ENCODE results near the gene RAP1GAP2. TPM values are rescaled to one million over a fixed set of nuclear protein-coding genes. Genes with fewer than 3 reads are reported as not detected.

RAP1GAP2 gene
- total and polyA plus RNA-seq, 2 of the 8 experiments (the other 6 are each of a cell fraction or from before 2014, with no cell fraction given), result 24.0 to 63.8 TPM

DNA sequence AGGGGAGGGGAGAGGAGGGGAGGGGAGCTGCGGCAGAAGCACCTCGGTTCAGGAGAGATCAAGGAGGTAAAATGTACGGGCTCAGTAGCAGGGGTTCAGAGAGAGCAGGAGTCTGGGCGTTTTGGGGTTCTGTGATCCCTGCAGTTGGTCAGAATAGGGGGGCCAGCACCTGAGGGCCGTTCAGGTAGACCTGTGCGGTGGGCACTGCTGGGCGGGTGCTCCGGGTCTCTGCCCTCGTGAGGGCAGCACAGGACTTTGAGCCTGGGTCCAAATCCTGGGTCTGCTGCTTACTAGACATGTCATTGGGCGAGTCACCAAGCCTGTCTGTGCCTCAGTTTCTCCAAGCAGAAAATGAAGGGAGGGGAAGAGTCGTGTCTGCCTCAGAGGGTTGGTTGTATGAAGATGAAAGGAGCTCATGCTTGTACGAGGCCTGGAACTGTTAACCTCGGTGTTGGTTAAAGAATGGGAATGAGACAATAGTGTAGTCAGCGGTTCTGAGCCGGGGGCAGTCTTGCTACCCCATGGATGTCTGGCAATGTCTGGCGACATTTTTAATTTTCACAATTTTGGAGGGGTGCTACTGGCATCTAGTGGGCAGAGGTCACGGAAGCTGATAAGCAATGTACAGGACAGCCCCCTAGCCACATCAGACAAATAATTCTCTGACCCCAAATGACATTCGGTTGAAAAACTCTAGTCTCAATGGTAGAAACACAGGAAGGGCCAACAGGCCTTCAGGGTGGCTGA, 231.7 kb downstream of the RAP1GAP2 start (continued):
- TF ChIP-seq, protein P1, sequence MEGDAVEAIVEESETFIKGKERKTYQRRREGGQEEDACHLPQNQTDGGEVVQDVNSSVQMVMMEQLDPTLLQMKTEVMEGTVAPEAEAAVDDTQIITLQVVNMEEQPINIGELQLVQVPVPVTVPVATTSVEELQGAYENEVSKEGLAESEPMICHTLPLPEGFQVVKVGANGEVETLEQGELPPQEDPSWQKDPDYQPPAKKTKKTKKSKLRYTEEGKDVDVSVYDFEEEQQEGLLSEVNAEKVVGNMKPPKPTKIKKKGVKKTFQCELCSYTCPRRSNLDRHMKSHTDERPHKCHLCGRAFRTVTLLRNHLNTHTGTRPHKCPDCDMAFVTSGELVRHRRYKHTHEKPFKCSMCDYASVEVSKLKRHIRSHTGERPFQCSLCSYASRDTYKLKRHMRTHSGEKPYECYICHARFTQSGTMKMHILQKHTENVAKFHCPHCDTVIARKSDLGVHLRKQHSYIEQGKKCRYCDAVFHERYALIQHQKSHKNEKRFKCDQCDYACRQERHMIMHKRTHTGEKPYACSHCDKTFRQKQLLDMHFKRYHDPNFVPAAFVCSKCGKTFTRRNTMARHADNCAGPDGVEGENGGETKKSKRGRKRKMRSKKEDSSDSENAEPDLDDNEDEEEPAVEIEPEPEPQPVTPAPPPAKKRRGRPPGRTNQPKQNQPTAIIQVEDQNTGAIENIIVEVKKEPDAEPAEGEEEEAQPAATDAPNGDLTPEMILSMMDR (IDR thresholded peaks at IDR 0.05; ENCODE audit: control extremely low read depth in 1 of 3, insufficient read depth in 1 of 3, low read depth in 1 of 3, low read length in 3 of 3), result no peak
- TF ChIP-seq CHD1 (IDR thresholded peaks at IDR 0.05; ENCODE audit: low read depth, low read length) (no peak), SAP30 (IDR thresholded peaks at IDR 0.05; ENCODE audit: insufficient read depth, insufficient replicate concordance, low read length) (no peak), RFX5 (IDR thresholded peaks at IDR 0.05; ENCODE audit: borderline replicate concordance, low read depth, low read length) (no peak), POU5F1 (IDR thresholded peaks at IDR 0.05; ENCODE audit: low read depth, low read length) (no peak)
